ENCODE results near the gene TRABD. TPM values are rescaled to one million over a fixed set of nuclear protein-coding genes. Genes with fewer than 3 reads are reported as not detected.

TRABD gene
- total RNA-seq, 1 donor from 2014 or later: 25.9 TPM

DNA sequence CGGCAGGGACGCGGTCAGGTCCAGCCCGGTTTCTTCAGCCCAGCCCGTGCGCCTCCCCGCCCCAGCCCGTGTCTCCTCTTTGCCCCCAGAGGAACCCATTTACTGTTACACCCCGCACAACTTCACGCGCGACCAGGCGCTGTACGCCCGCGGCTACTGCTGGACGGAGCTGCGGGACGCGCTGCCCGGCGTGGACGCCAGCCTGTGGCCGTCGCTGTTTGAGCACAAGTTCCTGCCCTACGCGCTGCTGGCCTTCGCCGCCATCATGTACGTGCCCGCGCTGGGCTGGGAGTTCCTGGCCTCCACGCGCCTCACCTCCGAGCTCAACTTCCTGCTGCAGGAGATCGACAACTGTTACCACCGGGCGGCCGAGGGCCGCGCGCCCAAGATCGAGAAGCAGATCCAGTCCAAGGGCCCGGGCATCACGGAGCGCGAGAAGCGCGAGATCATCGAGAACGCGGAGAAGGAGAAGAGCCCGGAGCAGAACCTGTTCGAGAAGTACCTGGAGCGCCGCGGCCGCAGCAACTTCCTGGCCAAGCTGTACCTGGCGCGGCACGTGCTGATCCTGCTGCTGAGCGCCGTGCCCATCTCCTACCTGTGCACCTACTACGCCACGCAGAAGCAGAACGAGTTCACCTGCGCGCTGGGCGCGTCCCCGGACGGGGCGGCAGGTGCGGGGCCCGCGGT lies 8.7 kb upstream of the TRABD start:
- Mint-ChIP-seq H3K27me3 (ENCODE audit: unreplicated experiment) (no peaks in the 10 kb centered on the region), H3K9me3 (ENCODE audit: unreplicated experiment) (no peaks in the 10 kb centered on the region), H3K36me3 (ENCODE audit: unreplicated experiment) (no peaks in the 10 kb centered on the region), H3K27ac (ENCODE audit: unreplicated experiment) (no peak overlapping the region), H3K4me3 (ENCODE audit: unreplicated experiment) (no peak overlapping the region), H3K4me1 (ENCODE audit: unreplicated experiment) (no peaks in the 10 kb centered on the region)
- TF ChIP-seq, protein P1, sequence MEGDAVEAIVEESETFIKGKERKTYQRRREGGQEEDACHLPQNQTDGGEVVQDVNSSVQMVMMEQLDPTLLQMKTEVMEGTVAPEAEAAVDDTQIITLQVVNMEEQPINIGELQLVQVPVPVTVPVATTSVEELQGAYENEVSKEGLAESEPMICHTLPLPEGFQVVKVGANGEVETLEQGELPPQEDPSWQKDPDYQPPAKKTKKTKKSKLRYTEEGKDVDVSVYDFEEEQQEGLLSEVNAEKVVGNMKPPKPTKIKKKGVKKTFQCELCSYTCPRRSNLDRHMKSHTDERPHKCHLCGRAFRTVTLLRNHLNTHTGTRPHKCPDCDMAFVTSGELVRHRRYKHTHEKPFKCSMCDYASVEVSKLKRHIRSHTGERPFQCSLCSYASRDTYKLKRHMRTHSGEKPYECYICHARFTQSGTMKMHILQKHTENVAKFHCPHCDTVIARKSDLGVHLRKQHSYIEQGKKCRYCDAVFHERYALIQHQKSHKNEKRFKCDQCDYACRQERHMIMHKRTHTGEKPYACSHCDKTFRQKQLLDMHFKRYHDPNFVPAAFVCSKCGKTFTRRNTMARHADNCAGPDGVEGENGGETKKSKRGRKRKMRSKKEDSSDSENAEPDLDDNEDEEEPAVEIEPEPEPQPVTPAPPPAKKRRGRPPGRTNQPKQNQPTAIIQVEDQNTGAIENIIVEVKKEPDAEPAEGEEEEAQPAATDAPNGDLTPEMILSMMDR (IDR thresholded peaks at IDR 0.05): no peak
- DNase-seq (ENCODE audit: extremely low spot score, unreplicated experiment): no peak

GRCh38 chr22:50177537-50178470 lies 7.9 kb upstream of the TRABD start:
- Mint-ChIP-seq H3K27me3 (ENCODE audit: unreplicated experiment) (no peaks in the 10 kb centered on the region), H3K4me1 (ENCODE audit: unreplicated experiment) (no peaks in the 10 kb centered on the region), H3K4me3 (ENCODE audit: unreplicated experiment) (no peak overlapping the region), H3K27ac (ENCODE audit: unreplicated experiment) (no peak overlapping the region), H3K9me3 (ENCODE audit: unreplicated experiment) (no peaks in the 10 kb centered on the region), H3K36me3 (ENCODE audit: unreplicated experiment) (no peaks in the 10 kb centered on the region)
- DNase-seq (ENCODE audit: extremely low spot score, unreplicated experiment): no peak
- TF ChIP-seq, protein P1 (IDR thresholded peaks at IDR 0.05): no peak

DNA sequence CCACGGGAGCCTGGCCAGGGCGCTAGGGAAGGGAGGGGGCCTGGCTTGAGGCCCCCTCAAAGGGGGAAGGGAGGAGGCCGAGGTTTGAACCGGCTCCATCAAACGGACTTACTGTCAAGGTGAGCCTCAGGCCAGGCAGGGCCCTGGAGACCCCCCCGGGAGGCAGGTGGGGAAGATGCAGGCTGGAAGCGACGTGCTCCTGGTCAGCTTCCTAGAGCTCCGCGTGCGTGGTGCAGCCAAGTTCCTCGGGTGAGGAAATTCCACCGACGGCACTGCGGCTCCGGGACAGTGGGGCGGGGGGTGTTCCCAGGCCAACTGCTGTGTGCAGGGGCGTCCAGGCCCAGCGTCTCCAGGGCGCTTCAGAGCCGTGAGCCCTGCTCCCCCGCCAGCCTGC lies 7.2 kb upstream of the TRABD start:
- no peaks in the 10 kb centered on the region for H3K9me3 Mint-ChIP-seq (ENCODE audit: unreplicated experiment)
- no peaks in the 10 kb centered on the region for H3K27me3 Mint-ChIP-seq (ENCODE audit: unreplicated experiment)
- TF ChIP-seq, protein P1 (IDR thresholded peaks at IDR 0.05): no peak
- DNase-seq (ENCODE audit: extremely low spot score, unreplicated experiment): no peak
- no peaks in the 10 kb centered on the region for H3K36me3 Mint-ChIP-seq (ENCODE audit: unreplicated experiment)
- H3K27ac Mint-ChIP-seq (ENCODE audit: unreplicated experiment): no peak overlapping the region
- no peaks in the 10 kb centered on the region for H3K4me1 Mint-ChIP-seq (ENCODE audit: unreplicated experiment)
- no peak overlapping the region for H3K4me3 Mint-ChIP-seq (ENCODE audit: unreplicated experiment)

- no peaks in the 10 kb centered on the region for H3K9me3 Mint-ChIP-seq (ENCODE audit: unreplicated experiment)
- H3K27ac Mint-ChIP-seq (ENCODE audit: unreplicated experiment): no peak overlapping the region
- DNase-seq (ENCODE audit: extremely low spot score, unreplicated experiment): no peak
- peaks cover 3% of the 10 kb centered on the region for H3K4me1 Mint-ChIP-seq (ENCODE audit: unreplicated experiment)
- no peaks in the 10 kb centered on the region for H3K27me3 Mint-ChIP-seq (ENCODE audit: unreplicated experiment)
- no peak overlapping the region for H3K4me3 Mint-ChIP-seq (ENCODE audit: unreplicated experiment)
- no peaks in the 10 kb centered on the region for H3K36me3 Mint-ChIP-seq (ENCODE audit: unreplicated experiment)
- TF ChIP-seq, protein P1 (IDR thresholded peaks at IDR 0.05): no peak
Observed at GRCh38 chr22:50178871-50179869, 6.5 kb upstream of the TRABD start.
